Effector memory CD4-positive, alpha-beta T cell (primary cell): ENCODE data around the gene NEK11.

Experiments
- DNase-seq, 3 donors: peaks; one replicate each; pipeline ENCODE4 v3.0.0-alpha.2; 2020
- H3K27ac ChIP-seq: 2 replicates; pipeline ENCODE4 v1.7.0; 2013; ENCODE audit warnings: mild to moderate bottlenecking, low read length, moderate library complexity; ENCODE audit not compliant: insufficient read depth, poor library complexity, severe bottlenecking
- H3K27me3 ChIP-seq: replicated peaks from 2 replicates; pipeline ENCODE4 v1.7.0; 2013; ENCODE audit warnings: mild to moderate bottlenecking, low read length; ENCODE audit not compliant: insufficient read depth, control insufficient read depth, poor library complexity, severe bottlenecking
- H3K36me3 ChIP-seq: 2 replicates; pipeline ENCODE4 v1.7.0; 2013; ENCODE audit warnings: mild to moderate bottlenecking, low read length, moderate library complexity; ENCODE audit not compliant: control insufficient read depth, insufficient read depth
- H3K4me1 ChIP-seq: 2 replicates; pipeline ENCODE4 v1.7.0; 2013; ENCODE audit warnings: low read length, mild to moderate bottlenecking; ENCODE audit not compliant: control insufficient read depth, insufficient read depth, poor library complexity, severe bottlenecking
- H3K4me3 ChIP-seq: 2 replicates; pipeline ENCODE4 v1.7.0; 2013; ENCODE audit warnings: low read length, low read depth, mild to moderate bottlenecking; ENCODE audit not compliant: insufficient read depth, poor library complexity, severe bottlenecking
- H3K9me3 ChIP-seq: 2 replicates; pipeline ENCODE4 v1.7.0; 2013; ENCODE audit warnings: mild to moderate bottlenecking, low read length, moderate library complexity; ENCODE audit not compliant: control insufficient read depth
- total RNA-seq, 3 donors: gene quantifications; one replicate each; lab custom pipeline; 2026; lab: John Stamatoyannopoulos, UW

NEK11 gene, protein sequence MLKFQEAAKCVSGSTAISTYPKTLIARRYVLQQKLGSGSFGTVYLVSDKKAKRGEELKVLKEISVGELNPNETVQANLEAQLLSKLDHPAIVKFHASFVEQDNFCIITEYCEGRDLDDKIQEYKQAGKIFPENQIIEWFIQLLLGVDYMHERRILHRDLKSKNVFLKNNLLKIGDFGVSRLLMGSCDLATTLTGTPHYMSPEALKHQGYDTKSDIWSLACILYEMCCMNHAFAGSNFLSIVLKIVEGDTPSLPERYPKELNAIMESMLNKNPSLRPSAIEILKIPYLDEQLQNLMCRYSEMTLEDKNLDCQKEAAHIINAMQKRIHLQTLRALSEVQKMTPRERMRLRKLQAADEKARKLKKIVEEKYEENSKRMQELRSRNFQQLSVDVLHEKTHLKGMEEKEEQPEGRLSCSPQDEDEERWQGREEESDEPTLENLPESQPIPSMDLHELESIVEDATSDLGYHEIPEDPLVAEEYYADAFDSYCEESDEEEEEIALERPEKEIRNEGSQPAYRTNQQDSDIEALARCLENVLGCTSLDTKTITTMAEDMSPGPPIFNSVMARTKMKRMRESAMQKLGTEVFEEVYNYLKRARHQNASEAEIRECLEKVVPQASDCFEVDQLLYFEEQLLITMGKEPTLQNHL
- total RNA-seq: 4.0 to 7.9 (median 6.8) reads per million in 3 donors

DNA sequence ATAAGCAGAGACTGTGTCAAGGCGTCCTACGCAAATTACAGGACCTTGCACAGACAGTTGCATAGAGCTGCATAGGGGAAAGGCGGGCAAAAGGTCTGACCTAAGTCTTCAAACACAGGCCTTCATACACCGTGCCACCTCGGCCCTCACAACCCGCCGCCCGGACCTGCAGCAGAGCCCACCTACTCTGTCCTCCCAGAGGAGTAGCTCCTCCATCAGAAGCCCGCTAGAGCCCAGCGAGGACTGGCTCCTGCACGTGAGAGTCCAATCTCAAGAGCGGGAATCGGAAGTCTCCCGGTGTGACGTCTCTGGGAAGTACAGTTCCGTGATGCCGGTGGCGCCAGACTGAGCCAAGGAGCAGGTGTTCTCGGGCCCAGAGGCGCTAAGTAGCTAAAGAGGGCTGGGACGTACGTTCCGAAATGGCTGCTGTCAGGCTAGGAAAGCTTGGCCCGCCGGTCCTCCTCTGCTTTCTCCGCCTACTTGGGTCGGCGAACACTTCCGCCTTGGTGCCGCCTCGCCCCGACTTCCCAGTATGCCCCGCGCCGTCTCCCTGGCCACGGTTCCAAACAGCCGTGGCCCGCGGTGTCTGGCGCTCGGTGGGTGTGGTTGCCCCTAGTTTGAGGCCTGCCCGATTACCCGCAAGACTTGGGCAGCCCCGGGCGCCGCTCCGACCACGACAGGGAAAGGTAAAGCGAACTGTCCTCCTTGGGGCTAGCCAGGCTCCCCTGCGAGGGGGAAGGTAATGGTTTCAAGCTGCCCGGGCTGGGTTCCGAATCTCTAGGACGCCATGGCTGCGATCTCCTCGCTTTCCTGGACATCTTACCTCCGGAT lies at the start of gene NEK11, which contains the start of gene ASTE1:
TSS of gene NEK11 (plus strand) at position 557 of the 831 bp plus-strand sequence. CDS start 2,832 bp downstream, outside the sequence.
TSS of gene ASTE1 (minus strand) at position 505 of the 831 bp plus-strand sequence. CDS start 1,519 bp downstream, outside the sequence.
- DNase-seq: peak; percentile 85 to 88 (median 87)
- Histone ChIP-seq H3K4me3 (peak within 1 kb of the TSS; percentile 87), H3K27me3 (no peaks in the 10 kb centered on the region), H3K4me1 (peaks cover 15% of the 10 kb centered on the region), H3K36me3 (peaks cover 6% of the 10 kb centered on the region), H3K9me3 (no peaks in the 10 kb centered on the region), H3K27ac (peak within 1 kb of the TSS; percentile 90)

DNA sequence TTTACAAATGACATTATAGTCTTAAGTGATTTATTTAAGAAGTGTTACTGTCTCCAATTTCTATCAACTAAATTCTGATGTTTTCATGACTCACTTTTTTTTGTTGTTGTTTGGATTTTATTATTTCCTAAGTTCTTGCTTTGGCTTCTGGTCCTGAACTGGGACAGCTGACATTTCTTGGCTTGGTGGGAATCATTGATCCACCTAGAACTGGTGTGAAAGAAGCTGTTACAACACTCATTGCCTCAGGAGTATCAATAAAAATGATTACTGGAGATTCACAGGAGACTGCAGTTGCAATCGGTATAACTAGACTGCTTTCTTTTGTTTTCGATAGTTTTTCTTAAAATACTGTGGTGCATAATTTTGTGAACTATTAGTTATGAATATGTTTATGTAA lies 47.6 kb upstream of the NEK11 start:
- no peak overlapping the region for H3K4me3 ChIP-seq
- H3K9me3 ChIP-seq: no peaks in the 10 kb centered on the region
- no peaks in the 10 kb centered on the region for H3K4me1 ChIP-seq
- no peak for DNase-seq
- no peak overlapping the region for H3K27ac ChIP-seq
- H3K27me3 ChIP-seq: no peaks in the 10 kb centered on the region
- peaks cover 21% of the 10 kb centered on the region for H3K36me3 ChIP-seq

DNA sequence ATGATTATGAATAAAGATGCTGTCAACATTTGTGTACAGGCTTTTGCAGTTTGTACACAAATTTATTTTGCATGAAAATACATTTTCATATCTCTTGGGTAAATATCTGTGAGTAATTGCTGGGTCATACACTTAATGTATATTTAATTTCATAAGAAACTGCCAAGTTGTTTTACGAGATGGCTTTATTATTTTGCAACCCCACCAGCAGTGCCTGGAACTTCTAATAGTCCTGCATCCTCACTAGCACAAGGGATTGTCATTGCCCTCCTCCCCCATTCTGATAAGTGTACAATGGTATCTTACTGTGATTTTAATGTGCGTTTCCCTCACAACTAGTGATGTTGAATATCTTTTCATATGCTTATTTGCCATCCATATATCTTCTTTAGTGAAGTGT lies 45.2 kb upstream of the NEK11 start:
- DNase-seq: no peak
- H3K9me3 ChIP-seq: no peaks in the 10 kb centered on the region
- H3K27ac ChIP-seq: no peak overlapping the region
- H3K4me1 ChIP-seq: no peaks in the 10 kb centered on the region
- H3K4me3 ChIP-seq: no peak overlapping the region
- H3K36me3 ChIP-seq: peaks cover 4% of the 10 kb centered on the region
- no peaks in the 10 kb centered on the region for H3K27me3 ChIP-seq

DNA sequence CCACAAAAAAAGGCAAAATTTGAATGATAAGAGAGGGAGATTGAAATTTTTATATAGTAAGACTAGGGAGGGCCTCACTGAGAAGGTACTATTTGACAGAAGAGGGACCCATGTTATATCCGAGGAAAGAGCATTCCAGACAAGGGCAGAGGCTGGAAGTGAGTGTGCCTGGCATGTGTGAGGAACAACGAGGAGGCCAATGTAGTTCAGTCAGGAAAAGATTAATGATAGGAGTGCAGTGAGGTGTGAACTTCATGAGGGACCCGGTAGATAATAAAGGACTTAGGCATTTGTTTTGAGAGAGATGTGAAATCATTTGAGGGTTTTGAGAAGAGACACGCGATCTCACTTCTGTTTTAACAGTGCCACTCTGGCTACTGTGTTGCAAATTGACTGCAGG lies 36.4 kb upstream of the NEK11 start:
- Histone ChIP-seq H3K9me3 (no peaks in the 10 kb centered on the region), H3K27ac (no peak overlapping the region), H3K36me3 (peaks cover 15% of the 10 kb centered on the region), H3K4me1 (no peaks in the 10 kb centered on the region), H3K4me3 (no peak overlapping the region), H3K27me3 (no peaks in the 10 kb centered on the region)
- no peak for DNase-seq

DNA sequence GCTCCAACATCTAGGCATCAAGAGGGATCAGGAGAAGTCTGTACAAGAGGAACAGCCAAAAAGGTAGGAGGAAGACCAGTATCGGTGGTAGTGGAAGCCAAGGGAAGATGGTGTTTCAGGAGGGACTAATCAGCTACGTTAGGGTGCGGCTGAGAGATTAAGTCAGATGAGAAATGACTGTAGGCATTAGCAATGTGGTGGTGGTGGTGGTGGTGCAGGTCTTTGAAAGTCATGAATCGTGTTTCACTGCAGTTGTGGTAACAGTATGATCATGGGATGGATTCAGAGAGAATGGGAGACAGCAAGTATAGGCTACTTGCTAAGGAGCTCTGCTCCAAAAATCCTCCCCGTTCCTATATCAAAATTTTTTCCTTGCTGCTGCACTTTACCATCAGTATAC lies 35.6 kb upstream of the NEK11 start:
- Histone ChIP-seq H3K4me3 (no peak overlapping the region), H3K27me3 (no peaks in the 10 kb centered on the region), H3K4me1 (no peaks in the 10 kb centered on the region), H3K36me3 (peaks cover 15% of the 10 kb centered on the region), H3K27ac (no peak overlapping the region), H3K9me3 (no peaks in the 10 kb centered on the region)
- DNase-seq: no peak

DNA sequence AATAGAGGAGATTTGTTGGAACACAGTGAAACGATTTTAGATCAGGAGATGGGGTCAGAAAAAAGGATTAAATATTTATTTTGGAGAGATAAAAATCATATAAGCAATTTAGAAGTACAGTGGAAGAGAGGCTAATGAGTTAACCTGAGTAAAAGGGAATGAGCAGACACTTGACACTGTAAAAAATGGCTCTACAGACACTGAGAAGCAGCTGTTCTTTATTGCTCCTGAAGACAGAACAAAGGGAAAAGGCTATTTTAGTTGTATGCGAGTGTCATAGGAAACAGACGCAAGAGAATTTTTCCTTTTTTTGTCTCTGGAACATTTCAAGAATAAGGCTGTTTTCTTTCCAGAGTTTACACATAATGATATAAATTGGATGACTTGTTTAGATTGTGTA lies 34.3 kb upstream of the NEK11 start:
- no peaks in the 10 kb centered on the region for H3K27me3 ChIP-seq
- no peaks in the 10 kb centered on the region for H3K4me1 ChIP-seq
- H3K9me3 ChIP-seq: no peaks in the 10 kb centered on the region
- peaks cover 20% of the 10 kb centered on the region for H3K36me3 ChIP-seq
- no peak for DNase-seq
- H3K27ac ChIP-seq: no peak overlapping the region
- H3K4me3 ChIP-seq: no peak overlapping the region

DNA sequence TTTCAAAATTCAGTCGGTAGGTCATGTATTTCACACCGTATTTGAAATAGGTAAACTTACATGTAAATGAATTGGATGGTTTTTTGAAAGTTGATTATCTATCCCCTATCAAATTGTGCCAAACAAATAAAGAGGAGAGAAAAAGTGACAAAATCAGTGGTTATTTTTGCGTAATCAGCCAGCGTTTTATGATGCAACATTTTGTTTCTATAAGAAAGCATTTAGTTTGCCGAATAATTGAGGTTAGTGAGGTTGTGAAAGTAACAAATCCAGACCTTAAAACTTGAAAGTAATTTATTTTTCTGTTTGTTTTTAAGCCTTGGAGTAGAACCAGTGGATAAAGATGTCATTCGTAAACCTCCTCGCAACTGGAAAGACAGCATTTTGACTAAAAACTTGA lies 29.4 kb upstream of the NEK11 start:
- Histone ChIP-seq H3K36me3 (peaks cover 20% of the 10 kb centered on the region), H3K27me3 (no peaks in the 10 kb centered on the region), H3K4me3 (no peak overlapping the region), H3K27ac (no peak overlapping the region), H3K9me3 (no peaks in the 10 kb centered on the region), H3K4me1 (no peaks in the 10 kb centered on the region)
- no peak for DNase-seq

DNA sequence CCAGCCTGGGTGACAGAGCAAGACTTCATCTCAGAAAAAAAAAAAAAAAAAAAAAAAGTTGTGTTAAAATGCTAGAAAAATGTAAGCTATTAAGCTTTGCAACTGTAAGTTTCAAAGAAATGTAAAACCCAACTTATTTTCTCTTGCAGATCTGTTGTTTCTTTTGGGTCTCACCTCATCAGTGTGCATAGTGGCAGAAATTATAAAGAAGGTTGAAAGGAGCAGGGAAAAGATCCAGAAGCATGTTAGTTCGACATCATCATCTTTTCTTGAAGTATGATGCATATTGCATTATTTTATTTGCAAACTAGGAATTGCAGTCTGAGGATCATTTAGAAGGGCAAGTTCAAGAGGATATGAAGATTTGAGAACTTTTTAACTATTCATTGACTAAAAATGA lies 25.6 kb upstream of the NEK11 start:
- no peak for DNase-seq
- H3K36me3 ChIP-seq: peaks cover 12% of the 10 kb centered on the region
- no peak overlapping the region for H3K27ac ChIP-seq
- no peaks in the 10 kb centered on the region for H3K9me3 ChIP-seq
- H3K27me3 ChIP-seq: no peaks in the 10 kb centered on the region
- no peaks in the 10 kb centered on the region for H3K4me1 ChIP-seq
- H3K4me3 ChIP-seq: no peak overlapping the region

DNA sequence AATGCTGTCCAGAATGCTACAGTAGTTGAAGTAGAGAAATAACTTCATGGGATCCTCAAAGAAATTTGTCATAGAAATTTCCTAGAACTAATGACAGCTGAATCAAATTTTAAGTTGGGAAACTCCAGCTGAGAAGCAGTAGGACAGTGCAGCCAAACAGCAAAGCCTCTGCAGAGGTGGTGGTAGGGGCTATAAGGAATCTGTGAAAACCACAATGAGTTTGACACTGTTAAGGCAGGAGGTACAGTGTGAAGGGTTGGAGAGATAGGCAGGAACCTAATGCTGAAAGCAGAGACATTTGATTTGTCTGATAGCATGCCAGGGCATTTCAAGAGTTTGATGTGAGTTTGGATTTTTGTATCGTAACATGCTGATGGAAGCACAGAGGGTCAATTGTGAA lies 22.1 kb upstream of the NEK11 start:
- no peak for DNase-seq
- no peaks in the 10 kb centered on the region for H3K4me1 ChIP-seq
- H3K4me3 ChIP-seq: no peak overlapping the region
- no peak overlapping the region for H3K27ac ChIP-seq
- peaks cover 3% of the 10 kb centered on the region for H3K36me3 ChIP-seq
- no peaks in the 10 kb centered on the region for H3K27me3 ChIP-seq
- no peaks in the 10 kb centered on the region for H3K9me3 ChIP-seq
